Parathyroid adenoma (tissue), 2 donors: Measurements from ENCODE around the gene PI4KA.
"Not testable (repeated sequence)": the region's sequence is repeated elsewhere in the genome, so short reads cannot be mapped to it uniquely, and the experiment has no call there.

Source experiments
- H2AFZ ChIP-seq: fragments of 300-600 bp; sonication (generic); one replicate; pipeline ENCODE4 v1.7.0; 2017; ENCODE audit warnings: antibody characterized with exemption, mild to moderate bottlenecking
- H3K27ac ChIP-seq: fragments of 300-600 bp; sonication (generic); one replicate; pipeline ENCODE4 v1.7.0; 2017
- H3K27me3 ChIP-seq: fragments of 300-600 bp; sonication (generic); one replicate; pipeline ENCODE4 v1.7.0; 2017; ENCODE audit warnings: low read length; ENCODE audit not compliant: control insufficient read depth, insufficient read depth
- H3K36me3 ChIP-seq: fragments of 300-600 bp; sonication (generic); one replicate; pipeline ENCODE4 v1.7.0; 2017; ENCODE audit warnings: low read length; ENCODE audit not compliant: control insufficient read depth, insufficient read depth
- H3K4me1 ChIP-seq: fragments of 300-600 bp; sonication (generic); one replicate; pipeline ENCODE4 v1.7.0; 2017; ENCODE audit warnings: control low read depth
- H3K4me2 ChIP-seq: fragments of 300-600 bp; sonication (generic); one replicate; pipeline ENCODE4 v1.7.0; 2017; ENCODE audit warnings: low read length
- H3K4me3 ChIP-seq: fragments of 300-600 bp; sonication (generic); one replicate; pipeline ENCODE4 v1.7.0; 2017; ENCODE audit warnings: low read depth, low read length
- H3K79me2 ChIP-seq: fragments of 300-600 bp; sonication (generic); one replicate; pipeline ENCODE4 v1.7.0; 2017; ENCODE audit warnings: control low read depth
- H3K9ac ChIP-seq: fragments of 300-600 bp; sonication (generic); one replicate; pipeline ENCODE4 v1.7.0; 2017; ENCODE audit warnings: mild to moderate bottlenecking
- H3K9me3 ChIP-seq: fragments of 300-600 bp; sonication (generic); one replicate; pipeline ENCODE4 v1.7.0; 2017; ENCODE audit warnings: low read length; ENCODE audit not compliant: control insufficient read depth
- TF ChIP-seq, protein P1 (sequence below): fragments of 300-600 bp; sonication (generic); IDR thresholded peaks from one replicate; pipeline ENCODE4 v1.7.0; 2017; ENCODE audit warnings: antibody characterized with exemption, mild to moderate bottlenecking
- donor health status: primary hyperparathyroidism.

The PI4KA gene

DNA sequence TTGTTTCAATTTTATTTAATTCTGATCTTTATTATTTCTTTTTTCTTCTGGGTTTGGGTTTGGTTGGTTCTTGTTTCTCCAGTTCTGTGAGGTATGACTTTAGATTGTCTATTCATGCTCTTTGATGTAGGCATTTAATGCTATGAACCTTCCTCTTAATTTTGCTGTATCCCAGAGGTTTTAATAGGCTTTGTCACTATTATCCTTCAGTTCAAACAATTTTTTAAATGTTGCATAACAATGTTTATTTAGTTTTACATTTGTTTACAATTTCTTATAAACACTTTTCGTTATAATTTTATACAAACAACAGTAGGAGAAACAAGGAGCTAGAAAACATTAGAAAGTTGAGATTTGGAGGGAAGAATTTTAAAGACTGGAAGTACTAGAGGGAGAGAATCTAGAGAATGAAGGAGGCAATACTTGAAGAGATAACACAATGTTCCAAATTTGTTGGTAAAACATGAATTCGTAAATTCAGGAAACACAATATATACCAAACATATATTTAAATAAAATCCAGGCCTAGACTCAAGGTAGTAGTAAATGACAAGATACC, 180.8 kb downstream of the PI4KA start:
- Histone ChIP-seq H3K9me3 (no peaks in the 10 kb centered on the region), H2AFZ (no peak overlapping the region), H3K27me3 (no peaks in the 10 kb centered on the region), H3K4me2 (no peak overlapping the region), H3K79me2 (no peaks in the 10 kb centered on the region), H3K36me3 (no peaks in the 10 kb centered on the region), H3K4me1 (no peaks in the 10 kb centered on the region), H3K27ac (no peak overlapping the region), H3K4me3 (no peak overlapping the region), H3K9ac (no peak overlapping the region)
- TF ChIP-seq, protein P1, sequence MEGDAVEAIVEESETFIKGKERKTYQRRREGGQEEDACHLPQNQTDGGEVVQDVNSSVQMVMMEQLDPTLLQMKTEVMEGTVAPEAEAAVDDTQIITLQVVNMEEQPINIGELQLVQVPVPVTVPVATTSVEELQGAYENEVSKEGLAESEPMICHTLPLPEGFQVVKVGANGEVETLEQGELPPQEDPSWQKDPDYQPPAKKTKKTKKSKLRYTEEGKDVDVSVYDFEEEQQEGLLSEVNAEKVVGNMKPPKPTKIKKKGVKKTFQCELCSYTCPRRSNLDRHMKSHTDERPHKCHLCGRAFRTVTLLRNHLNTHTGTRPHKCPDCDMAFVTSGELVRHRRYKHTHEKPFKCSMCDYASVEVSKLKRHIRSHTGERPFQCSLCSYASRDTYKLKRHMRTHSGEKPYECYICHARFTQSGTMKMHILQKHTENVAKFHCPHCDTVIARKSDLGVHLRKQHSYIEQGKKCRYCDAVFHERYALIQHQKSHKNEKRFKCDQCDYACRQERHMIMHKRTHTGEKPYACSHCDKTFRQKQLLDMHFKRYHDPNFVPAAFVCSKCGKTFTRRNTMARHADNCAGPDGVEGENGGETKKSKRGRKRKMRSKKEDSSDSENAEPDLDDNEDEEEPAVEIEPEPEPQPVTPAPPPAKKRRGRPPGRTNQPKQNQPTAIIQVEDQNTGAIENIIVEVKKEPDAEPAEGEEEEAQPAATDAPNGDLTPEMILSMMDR: no peak

DNA sequence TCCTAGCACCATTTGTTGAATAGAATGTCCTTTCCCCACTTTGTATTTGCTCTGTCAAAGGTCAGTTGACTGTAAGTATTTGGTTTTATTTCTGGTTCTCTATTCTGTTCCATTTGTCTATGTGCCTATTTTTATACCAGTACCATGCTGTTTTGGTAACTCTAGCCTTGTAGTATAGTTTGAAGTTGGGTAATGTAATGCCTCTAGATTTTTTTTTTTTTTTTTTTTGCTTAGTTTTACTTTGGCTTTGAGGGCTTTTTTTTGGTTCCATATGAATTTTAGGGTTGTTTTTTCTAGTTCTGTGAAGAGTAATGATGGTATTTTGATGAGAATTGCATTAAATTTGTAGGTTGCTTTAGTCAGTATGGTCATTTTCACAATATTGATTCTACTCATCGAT, 183.0 kb downstream of the PI4KA start:
- not testable (repeated sequence) for H3K27me3 ChIP-seq, H3K36me3 ChIP-seq, H3K79me2 ChIP-seq, H3K9ac ChIP-seq, H3K4me1 ChIP-seq, H3K4me2 ChIP-seq, H3K4me3 ChIP-seq, H3K9me3 ChIP-seq, H3K27ac ChIP-seq, H2AFZ ChIP-seq

DNA sequence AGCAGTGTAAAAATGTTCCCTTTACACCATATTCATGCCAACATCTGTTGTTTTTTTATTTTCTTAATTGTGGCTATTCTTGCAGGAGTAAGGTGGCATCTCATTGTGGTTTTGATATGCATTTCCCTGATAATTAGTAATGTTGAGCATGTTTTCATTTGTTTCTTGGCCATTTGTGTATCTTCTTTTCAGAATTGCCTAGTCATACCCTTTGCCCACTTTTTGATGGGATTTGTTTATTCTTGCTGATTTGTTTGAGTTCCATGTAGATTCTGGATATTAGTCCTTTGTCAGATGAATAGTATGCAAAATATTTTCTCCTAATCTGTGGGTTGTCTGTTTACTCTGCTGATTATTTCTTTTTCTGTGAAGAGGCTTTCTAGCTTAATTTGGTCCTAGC, 183.6 kb downstream of the PI4KA start:
- no peak overlapping the region for H2AFZ ChIP-seq
- H3K79me2 ChIP-seq: no peaks in the 10 kb centered on the region
- TF ChIP-seq, protein P1: no peak
- H3K9ac ChIP-seq: no peak overlapping the region
- no peak overlapping the region for H3K4me3 ChIP-seq
- H3K27me3 ChIP-seq: no peaks in the 10 kb centered on the region
- no peaks in the 10 kb centered on the region for H3K36me3 ChIP-seq
- no peak overlapping the region for H3K4me2 ChIP-seq
- no peaks in the 10 kb centered on the region for H3K9me3 ChIP-seq
- no peak overlapping the region for H3K27ac ChIP-seq
- H3K4me1 ChIP-seq: no peaks in the 10 kb centered on the region

DNA sequence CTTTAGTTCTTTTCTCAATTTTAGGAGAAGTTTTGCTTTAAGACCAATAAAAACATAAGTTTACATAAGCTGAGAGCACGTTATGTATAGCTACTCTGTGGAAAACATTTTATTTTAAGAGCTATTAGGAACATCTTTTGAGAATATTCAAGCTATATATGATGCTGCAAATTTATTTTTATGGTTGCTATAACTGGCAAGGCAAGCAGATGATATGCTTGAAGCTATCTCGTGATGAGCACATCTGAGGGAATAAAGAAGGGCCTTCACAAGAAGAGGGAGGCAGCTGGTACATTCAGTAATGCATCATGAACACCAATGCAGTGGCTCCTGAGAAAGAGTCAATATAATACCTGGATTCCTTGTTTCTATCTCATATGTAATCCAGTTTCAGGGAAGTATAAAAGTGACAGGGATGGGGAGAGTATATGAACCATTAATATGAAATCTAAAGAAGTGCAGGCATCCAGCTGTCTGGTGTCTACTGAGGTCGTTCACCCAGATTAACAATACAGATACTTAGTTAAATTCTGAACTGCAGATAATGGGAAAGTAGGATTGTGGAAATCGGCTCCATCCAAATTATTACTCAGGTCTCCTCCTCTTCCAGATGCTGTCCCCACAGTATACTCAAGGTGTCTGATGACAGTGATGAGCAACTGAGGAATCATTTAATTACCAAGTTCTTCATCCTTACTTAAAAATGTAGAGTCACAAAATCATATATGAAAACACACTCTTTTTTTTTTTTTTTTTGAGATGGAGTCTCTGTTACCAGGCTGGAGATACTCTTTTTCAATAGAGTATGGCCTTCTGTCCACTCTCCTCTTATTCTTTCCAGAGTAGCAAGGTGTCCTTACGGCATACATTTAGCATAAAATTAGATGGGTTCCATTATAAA, 185.1 kb downstream of the PI4KA start:
- Histone ChIP-seq H2AFZ (no peak overlapping the region), H3K27me3 (no peaks in the 10 kb centered on the region), H3K4me1 (no peaks in the 10 kb centered on the region), H3K27ac (no peak overlapping the region), H3K79me2 (no peaks in the 10 kb centered on the region), H3K4me3 (no peak overlapping the region), H3K36me3 (no peaks in the 10 kb centered on the region), H3K9ac (no peak overlapping the region), H3K9me3 (no peaks in the 10 kb centered on the region), H3K4me2 (no peak overlapping the region)
- TF ChIP-seq, protein P1: no peak

DNA sequence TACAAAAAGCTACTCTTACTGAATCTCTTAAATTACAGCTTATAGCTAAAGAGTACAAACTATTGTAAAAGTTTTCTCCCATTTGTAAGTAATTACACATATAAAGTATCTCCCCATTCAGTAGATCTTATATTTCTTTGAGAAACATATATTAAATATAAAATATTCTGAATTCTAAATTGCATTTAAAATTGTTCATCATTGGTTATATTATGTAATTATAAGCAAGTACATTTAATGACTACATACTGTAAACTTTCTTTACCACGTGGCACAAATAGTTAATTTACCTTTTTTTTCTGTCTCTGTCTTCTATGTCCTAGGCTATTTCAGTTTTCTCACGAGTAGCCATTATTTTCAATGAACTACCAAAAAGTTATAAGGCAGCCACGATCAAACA, 185.9 kb downstream of the PI4KA start:
- no peaks in the 10 kb centered on the region for H3K27me3 ChIP-seq
- TF ChIP-seq, protein P1: no peak
- H3K4me3 ChIP-seq: no peak overlapping the region
- H3K79me2 ChIP-seq: no peaks in the 10 kb centered on the region
- H3K4me2 ChIP-seq: no peak overlapping the region
- H3K27ac ChIP-seq: no peak overlapping the region
- H3K4me1 ChIP-seq: no peaks in the 10 kb centered on the region
- H3K9ac ChIP-seq: no peak overlapping the region
- no peaks in the 10 kb centered on the region for H3K9me3 ChIP-seq
- H2AFZ ChIP-seq: no peak overlapping the region
- no peaks in the 10 kb centered on the region for H3K36me3 ChIP-seq
